ENCODE results near the gene ZNF227.
"Not testable (repeated sequence)": the region's sequence is repeated elsewhere in the genome, so short reads cannot be mapped to it uniquely, and the experiment has no call there.

ZNF227 gene

DNA sequence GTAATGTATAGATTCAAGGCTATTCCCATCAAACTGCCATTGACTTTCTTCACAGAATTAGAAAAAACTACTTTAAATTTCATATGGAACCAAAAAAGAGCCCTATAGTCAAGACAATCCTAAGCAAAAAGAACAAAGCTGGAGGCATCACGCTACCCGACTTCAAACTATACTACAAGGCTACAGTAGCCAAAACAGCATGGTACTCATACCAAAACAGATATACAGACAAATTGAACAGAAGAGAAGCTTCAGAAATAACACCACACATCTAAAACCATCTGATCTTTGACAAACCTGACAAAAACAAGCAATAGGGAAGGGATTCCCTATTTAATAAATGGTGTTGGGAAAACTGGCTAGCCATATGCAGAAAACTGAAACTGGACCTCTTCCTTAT lies 40.0 kb downstream of the ZNF227 start:
- not testable (repeated sequence) for DNase-seq (ENCODE audit: low read depth)

DNA sequence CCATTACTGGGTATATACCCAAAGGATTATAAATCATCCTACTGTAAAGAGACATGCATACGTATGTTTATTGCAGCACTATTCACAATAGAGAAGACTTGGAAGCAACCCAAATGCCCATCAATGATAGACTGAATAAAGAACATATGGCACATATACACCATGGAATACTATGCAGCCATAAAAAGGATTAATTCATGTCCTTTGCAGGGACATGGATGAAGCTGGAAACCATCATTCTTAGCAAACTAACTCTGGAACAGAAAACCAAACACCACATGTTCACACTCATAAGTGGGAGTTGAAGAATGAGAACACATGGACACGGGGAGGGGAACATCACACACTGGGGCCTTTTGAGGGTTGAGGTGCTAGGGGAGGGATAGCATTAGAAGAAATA lies 41.1 kb downstream of the ZNF227 start:
- not testable (repeated sequence) for DNase-seq (ENCODE audit: low read depth)

DNA sequence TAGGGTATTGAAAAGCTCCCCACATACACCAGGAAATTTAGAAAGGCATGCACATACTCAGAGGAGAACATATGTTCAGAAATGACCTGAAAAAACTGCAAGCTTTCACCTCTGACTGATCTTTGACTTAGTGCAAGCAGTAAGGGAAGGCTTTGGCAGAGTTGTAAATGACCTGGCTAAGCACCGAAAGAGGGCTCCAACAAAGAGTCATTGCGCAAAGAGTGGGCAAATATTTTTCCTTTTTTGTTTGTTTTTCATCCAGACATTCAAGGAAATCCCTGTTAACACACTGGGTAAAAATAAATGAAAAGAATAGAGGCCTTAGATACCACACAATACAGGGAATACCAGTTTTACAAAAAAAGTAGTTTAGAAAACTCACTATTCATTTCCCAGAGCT lies 42.2 kb downstream of the ZNF227 start:
- no peak for DNase-seq (ENCODE audit: low read depth)

DNA sequence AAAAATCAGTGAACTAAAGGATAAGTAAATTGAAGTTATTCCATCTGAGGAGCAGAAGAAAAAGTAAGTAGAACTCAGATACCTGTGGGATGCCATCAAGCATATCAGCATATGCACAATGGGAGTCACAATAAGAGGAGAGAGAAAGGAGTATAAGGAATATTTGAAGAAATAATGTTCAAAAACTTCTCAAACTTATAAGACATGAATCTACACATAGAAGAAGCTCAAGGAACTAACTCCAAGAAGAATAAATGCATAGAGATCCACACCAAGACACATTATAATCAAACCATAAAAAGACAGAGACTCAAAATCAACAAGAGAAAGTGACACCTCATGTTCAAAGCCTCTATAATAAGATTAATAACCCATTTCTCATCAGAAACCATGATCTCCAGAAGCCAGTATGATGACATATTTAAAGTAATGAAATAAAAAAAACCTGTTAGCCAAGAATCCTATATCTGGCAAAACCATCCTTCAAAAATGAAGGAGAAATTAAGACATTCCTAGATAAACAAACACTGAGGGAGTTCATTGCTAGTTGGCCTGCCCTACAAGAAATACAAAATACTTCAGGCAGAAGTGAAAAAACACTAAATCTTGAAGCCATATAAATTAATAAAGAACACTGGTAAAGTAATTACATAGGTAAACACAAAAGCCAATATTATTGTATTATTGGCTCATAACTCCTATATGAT lies 43.5 kb downstream of the ZNF227 start:
- DNase-seq (ENCODE audit: low read depth), result no peak

DNA sequence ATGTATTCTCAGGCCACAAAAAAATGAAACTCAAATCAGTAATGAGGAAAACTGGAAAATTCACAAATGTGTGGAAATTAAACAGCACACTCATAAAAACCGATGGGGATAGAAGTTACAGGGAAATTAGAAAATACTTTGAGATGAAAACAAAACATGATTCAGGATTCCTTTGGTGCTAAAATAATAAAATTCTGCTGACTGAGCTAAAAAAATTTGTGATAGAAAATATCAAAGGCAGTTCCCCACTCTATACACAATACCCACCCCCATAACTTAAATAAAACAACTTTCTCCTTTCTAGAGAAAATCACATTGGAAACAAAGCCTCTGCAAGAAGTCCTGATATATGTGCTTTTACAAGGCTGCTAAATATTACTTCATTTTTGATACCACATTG lies 45.8 kb downstream of the ZNF227 start:
- no peak for DNase-seq (ENCODE audit: low read depth)

DNA sequence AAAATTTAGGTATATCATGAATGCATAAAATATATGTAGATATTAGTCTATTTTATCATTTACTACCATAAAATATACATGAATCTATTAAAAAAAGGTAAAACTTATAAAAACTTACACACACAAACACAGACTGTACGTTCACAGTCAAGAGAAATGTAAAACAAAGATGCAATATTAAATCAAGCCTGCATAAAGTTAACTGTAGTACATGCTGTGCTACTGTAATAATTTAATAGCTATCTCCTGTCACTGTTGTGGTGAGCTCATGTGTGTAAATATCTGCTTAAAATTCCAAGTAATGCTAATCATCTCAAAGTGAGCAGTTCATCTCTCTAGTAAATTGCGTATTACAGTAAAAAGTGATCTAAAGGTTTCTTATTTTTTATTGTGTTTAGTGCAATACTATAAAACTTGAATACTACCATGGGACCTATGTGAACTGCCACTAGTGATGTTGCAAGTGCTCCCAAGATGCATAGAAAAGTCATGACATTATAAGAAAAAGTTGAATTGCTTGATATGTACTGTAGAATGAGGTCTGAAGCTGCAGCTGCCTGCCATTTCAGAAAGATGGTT lies 46.6 kb downstream of the ZNF227 start:
- DNase-seq (ENCODE audit: low read depth), result no peak

DNA sequence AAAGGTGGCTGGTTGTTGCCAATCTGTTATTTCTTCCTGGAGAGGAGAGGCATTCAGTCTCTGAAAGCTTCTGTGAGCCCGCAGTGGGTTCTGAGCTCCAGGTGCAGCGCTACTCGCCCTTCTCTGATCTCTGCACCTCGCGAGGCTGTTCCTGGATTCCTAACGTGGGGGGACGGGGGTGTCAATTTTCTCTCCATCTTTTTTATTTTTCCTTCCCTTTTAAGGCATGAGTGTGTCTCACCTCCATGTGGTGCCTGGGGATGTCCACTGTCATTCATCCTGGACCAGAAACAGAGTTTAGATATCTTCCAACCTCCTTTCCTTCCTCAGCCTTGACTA lies 48.0 kb downstream of the ZNF227 start:
- no peak for DNase-seq (ENCODE audit: low read depth)

DNA sequence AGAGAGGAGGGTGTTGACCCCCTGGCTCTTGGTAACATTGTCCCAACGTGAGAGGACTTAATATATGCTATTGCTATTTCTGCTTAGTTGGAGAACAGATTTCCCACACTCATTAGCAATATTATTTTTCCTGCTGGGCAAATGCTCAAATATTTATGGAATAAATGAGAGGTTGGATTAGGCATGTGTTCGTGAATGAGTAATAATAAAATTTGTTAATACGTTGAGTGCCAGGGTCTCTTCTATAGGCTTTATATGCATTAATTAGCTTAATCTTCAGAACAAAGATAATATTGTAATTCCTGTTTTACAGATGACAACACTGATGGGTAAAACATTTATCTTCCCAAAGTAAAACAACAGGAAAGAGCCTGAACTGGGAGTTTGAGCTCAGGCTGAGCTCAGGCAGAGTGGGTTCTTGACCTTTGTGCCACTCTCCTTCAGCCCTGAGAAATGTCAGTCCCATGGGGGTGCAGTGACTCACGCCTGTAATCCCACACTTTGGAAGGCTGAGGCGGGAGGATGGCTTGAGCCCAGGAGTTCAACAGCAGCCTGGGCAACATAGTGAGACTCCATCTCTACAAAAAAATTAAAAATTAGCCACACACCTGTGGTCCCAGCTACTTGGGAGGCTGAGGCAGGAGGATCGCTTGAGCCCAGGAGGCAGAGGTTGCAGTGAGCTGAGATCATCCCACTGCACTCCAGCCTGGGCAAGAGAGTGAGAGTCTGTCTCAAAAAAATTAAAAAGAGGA lies 48.5 kb downstream of the ZNF227 start:
- no peak for DNase-seq (ENCODE audit: low read depth)

DNA sequence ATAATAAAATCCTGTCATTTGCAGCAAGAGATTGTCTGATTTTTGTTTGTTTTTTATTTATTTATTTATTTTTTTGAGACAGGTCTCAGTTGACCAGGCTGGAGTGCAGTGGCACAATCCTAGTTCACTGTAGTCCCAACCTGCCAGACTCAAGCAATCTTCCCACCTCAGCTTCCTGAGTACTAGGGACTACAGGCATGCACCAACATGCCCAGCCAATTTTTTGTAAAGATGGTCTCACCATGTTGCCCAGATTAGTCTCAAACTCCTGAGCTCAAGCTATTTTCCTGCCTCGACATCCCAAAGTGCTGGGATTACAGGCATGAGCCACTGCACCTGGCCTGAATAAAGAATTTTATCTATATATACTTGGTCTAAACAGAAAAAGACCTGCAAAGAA lies 65.0 kb downstream of the ZNF227 start:
- DNase-seq (ENCODE audit: low read depth), result no peak

DNA sequence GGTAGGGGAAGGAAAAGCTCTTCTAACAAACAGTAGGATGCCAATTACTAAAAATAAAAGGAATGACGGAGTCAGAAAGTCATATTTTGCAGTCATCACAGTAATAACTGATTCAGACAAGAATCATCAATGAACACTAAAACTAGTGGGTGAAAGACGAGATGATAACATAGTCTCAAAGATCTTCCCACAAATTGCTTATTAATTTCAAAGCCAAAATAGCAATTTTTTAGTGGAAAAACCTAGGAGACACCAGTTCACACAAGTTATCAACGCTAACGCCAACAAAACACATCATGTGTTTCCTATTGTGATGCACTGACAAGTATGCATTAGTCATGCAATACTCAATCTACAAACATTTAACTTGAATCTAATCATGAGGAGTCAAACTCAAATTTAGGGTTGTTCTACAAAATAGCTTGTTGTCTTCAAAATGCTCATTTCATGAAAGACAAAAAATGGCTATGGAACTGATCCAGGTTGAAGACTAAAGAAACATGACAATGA lies 65.9 kb downstream of the ZNF227 start:
- DNase-seq (ENCODE audit: low read depth), result no peak

DNA sequence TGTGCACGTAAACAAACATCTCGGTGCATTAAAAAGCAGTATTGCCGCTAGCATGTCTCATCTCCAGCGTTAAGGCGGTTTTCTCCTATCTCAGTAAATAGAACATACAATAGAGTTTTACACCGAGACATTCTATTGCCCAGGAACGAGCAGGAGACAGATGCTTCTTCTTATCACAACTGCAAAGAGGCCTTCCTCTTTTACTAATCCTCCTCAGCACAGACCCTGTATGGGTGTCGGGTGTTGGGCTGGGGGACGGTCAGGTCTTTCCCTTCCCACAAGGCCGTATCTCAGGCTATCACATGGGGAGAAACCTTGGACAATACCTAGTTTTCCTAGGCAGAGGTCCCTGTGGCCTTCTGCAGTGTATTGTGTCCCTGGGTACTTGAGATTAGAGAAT lies 68.6 kb downstream of the ZNF227 start:
- no peak for DNase-seq (ENCODE audit: low read depth)

DNA sequence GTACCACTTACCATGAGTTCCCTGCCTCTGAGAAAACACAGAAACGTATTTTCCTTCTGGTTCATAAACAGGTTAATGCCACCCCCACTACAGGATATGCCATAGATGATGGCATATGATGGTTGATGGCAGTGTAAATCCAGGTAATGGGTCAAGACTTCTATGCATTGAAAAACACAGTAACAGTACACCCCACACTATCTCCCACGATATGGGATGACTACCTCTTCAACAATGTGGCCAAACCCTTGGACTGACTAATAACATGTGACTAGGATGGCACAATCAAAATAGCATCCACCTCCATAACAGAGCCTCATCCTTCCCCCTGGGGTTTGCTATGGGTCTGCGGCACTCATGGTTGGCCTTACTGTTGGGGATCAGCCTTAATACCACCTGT lies 70.5 kb downstream of the ZNF227 start:
- no peak for DNase-seq (ENCODE audit: low read depth)

DNA sequence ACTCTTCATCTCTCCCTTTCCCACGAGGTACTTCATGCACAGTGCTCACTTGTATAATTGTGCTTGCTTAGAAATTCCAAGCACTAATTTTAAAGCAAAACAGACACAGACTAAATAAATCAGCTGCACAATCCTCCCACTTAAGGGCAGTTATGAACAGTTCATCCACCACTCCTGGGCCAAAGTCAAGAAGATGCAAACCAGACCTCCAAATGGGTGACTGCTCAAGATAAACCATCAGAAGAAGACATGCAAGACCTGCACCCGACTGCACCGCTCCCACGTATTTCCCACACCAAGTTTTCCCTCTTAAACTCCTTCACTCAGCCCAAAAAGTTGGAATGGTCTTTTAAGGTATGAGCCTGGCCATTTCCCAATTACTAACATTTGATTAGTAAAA lies 72.6 kb downstream of the ZNF227 start:
- no peak for DNase-seq (ENCODE audit: low read depth)
